GM12892 (cell line): ENCODE results near the gene PLCL1.

Source experiments
- POLR2A ChIP-seq: IDR thresholded peaks from 2 replicates; pipeline ENCODE4 v1.6.1; 2011; ENCODE audit warnings: low read depth, low read length, control low read depth
- POLR2AphosphoS5 ChIP-seq: IDR thresholded peaks from 2 replicates; pipeline ENCODE4 v1.6.1; 2011; ENCODE audit warnings: low read depth, low read length, control low read depth
- TAF1 ChIP-seq: IDR thresholded peaks from 2 replicates; pipeline ENCODE4 v1.6.1; 2011; ENCODE audit warnings: low read depth, mild to moderate bottlenecking, control low read depth, low read length, borderline replicate concordance

DNA sequence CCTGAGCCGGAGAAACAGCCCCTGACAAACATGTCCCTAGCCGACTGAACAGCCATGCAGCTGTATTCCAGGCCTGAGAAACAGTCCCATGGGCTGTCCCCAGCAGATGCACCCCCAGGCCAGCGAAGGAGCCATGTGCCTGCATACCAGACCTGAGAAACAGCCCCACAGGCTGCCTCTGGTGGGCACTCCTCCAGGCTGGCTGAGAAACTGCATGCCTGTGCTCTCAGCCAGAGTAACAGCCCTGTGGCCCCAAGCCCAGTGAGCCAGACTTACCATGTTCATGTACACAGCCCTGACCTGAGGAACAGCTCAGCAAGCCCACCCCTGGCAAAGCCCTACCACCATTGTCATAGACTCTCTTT, 44.1 kb upstream of the PLCL1 start:
- TF ChIP-seq POLR2A (no peak), TAF1 (no peak), POLR2AphosphoS5 (no peak)
